ENCODE results near the gene KIAA0232.

DNA sequence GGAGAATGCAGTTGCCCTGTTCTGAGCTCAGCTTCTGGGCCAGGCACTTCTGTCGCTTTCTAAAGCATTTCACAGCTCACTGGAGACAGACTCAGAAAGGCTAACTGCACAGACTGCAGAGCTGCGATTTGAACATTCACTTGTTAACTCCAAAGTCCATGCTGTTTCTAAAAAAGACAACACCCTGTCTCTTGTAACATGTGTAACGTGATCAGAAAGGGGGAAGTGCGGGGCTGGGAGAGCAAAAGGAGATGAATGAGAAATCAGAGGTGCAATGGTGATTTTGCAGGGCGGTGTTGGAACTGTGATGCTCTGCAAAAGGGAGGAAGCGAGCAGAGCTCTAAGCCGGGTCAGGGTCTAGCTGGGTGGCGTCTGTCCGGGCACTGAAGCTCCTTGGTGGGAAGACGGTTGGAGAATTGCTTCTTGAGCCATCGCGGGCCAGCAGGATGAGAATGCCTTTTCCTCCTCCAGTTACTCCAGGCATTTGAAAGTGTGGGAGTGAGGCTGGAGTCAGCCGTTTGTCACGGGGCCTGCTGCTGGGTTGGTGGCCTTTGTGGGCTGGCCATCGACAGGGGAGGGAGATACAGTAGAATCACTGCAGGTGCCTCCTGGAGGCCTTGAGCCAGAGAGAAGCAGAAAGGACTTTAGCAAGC lies 147.4 kb downstream of the KIAA0232 start:
- TF ChIP-seq, protein P1, sequence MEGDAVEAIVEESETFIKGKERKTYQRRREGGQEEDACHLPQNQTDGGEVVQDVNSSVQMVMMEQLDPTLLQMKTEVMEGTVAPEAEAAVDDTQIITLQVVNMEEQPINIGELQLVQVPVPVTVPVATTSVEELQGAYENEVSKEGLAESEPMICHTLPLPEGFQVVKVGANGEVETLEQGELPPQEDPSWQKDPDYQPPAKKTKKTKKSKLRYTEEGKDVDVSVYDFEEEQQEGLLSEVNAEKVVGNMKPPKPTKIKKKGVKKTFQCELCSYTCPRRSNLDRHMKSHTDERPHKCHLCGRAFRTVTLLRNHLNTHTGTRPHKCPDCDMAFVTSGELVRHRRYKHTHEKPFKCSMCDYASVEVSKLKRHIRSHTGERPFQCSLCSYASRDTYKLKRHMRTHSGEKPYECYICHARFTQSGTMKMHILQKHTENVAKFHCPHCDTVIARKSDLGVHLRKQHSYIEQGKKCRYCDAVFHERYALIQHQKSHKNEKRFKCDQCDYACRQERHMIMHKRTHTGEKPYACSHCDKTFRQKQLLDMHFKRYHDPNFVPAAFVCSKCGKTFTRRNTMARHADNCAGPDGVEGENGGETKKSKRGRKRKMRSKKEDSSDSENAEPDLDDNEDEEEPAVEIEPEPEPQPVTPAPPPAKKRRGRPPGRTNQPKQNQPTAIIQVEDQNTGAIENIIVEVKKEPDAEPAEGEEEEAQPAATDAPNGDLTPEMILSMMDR (IDR thresholded peaks at IDR 0.05 in 8 of 11, conservative IDR thresholded peaks at IDR 0.05 in 3 of 11): no peak
- no peak for TF ChIP-seq POLR2A (IDR thresholded peaks at IDR 0.05)
